ENCODE data around the gene NOC2L.

The NOC2L gene

DNA sequence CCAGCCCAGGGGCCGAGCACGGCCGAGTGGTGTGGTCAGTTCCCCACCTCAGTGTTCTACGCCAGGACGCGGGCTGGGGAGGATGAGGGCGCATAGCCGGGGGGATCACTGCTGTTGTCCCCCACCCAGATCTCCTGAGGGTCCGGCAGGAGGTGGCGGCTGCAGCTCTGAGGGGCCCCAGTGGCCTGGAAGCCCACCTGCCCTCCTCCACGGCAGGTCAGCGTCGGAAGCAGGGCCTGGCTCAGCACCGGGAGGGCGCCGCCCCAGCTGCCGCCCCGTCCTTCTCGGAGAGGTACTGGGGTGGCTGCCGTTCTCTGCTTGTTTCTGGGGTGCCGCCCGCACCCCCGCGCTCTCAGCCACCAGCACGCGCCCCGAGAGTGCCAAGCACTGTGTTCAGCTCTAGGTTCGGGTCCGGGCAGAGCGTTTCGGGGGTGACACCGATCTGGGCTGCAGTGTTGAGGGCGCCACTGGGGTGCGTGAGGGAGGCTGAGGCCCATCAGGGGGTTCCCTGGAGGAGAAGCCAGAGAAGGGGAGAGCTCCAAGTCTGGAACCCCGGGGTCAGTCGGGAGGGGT lies 18.0 kb downstream of the NOC2L start:
- no peak for DNase-seq

DNA sequence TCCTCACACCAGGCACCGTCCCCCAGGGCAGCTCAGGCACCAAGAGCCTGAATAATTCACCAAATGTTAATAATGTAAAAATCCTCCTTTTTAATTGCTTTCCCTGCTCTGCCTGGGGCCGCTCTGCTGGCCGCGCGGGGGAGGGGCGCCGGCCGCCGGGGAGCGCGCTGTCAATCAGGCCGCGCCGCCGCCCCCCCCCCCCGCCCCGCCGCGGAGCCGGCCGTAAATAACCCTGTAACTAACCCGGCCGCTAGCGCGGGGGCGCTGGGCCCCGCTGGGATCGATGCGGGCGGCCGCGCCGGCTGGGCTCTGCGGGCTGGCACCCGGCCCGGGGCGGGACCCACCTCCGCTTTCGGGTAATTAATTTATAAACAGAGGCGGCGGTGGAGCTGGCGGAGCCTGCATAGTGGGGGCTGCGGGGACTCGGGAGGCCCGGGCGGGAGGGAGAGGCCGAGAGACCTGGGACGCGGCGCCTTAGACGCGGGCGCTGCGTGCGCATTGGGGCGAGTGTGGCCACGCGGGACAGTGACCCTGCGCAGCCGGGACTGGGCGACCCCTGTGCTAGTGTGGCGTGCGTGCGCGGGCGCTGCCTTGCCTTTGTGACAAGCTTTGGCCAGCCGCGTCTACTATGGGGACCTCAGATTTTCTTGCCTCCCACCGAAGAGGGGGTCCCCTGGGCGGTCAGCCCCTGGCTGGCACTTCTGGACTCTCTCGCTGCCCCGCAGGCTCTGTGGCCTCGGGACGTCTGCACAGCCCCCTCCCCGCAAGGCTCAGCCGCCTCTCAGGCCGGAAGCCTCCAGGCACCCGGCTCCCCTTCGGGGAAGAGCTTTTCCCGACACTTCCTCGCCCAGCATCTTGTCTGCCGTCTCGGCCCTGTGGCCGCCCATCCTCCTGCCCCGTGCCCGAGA lies 18.7 kb downstream of the NOC2L start:
- DNase-seq: peak; percentile 44

- DNase-seq: no peak
These were observed 19.4 kb downstream of the NOC2L start for GRCh38 chr1:939511-940106.

GRCh38 chr1:938711-939489 lies 20.2 kb downstream of the NOC2L start:
- DNase-seq: no peak

DNA sequence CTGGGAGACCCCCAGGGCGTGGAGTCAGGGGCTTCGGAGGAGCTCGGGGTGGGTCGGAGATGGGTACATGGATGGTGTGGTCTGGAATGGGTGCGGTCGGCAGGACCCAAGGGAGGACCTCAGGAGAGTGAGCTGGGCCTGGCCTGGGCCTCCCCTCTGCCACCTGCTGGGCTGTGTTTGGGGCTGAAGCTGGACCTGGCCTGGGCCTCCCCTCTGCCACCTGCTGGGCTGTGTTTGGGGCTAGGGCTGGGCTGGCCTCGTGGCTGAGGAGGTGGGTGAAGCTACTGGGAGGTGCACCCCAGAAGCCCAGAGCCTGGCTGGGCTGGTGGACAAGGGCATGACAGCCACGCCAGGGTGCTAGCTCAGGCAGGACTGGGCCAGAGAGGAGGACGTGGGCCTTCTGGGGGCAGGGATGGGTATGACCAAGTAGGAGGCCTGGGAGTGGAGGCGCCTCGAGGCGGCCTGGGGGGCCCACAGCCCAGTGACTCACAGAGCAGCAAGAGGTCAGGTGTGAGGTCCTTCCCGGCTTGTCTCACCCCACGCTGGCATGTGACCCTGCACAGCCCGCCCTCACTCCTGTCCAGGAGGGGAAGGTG lies 20.9 kb downstream of the NOC2L start:
- DNase-seq: peak; percentile 42

- DNase-seq: no peak
These were observed 21.5 kb downstream of the NOC2L start for GRCh38 chr1:937521-937920.

DNA sequence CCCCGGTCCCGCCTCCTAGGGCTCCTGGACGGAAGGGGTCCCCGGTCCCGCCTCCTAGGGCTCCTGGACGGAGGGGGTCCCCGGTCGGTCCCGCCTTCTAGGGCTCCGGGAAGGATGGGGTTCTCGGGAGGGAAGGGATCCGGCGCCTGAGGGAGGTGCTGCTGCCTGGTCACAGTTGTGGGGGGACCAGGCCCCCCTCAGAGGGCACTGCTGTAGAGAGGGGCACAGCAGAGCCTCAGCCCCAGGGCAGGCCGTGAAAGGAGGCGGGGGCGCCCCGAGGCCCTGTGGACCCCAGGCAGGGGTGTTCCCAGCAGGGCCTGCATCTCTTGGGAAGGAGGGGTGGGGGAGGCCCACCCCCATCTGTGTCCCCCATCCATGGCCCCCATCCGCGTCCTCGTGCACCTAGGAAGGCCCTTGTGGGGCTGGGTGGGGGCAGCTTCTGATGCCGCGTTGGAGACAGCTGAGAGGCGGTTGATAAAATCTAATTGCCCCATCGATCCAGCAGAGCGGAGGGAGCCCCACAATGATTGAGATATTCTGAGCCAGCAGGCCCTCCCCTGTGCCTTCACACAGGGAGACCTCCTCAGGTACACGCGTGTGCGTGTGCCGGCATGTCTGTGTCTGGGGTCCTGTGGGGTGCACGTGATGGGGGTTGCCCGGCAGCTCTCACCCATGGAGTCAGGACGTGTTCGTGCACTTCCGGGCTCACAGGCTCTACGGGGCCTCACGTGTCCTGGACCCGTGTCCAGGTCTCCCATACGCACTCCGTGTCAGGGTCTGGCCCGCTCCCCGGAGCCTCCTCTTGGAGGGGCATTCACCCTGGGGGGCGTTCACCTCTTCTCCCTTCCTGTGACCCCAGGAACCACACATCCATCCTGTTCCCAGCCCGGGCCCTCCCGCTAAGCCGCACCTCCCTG lies 22.4 kb downstream of the NOC2L start:
- DNase-seq: no peak

DNA sequence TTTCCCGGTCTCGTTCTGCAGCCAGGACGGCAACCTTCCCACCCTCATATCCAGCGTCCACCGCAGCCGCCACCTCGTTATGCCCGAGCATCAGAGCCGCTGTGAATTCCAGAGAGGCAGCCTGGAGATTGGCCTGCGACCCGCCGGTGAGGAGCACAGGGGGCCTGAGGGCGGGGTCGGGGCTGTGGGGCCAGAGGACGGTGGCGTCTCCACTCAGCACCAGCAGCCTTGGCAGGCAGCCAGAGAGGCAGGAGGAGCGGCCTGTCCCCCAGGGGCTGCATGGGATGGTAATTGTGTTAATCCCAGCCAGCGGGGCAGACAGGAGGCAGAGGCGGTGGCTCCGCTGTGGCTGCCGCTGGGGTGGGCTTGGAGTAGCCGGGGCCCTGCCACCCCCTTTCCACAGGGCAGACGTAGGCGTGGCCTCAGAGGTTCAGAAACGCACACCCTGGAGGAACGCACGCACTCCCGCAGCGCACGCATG lies 23.3 kb downstream of the NOC2L start:
- DNase-seq: no peak

GRCh38 chr1:934991-935750 lies 23.9 kb downstream of the NOC2L start:
- no peak for DNase-seq

GRCh38 chr1:933603-933940 lies 25.5 kb downstream of the NOC2L start:
- DNase-seq: no peak

GRCh38 chr1:932776-933602 lies 26.1 kb downstream of the NOC2L start:
- DNase-seq: no peak

DNA sequence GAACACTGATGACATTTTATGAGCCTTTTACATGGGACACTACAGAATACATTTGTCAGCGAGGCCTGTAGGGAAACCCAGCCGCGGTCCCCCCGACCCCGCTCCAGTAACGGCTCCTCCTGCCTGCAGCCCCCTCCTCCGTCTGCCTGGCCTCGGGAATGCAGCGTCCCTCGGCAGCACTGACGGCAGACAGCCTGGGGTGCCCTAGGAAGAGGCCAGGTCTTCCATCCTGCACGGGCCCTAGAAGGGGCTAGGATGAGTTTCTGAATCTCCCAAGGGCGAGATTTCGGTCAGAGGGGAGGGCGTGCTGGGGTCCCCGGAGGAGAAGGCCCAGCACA lies 26.9 kb downstream of the NOC2L start:
- no peak for DNase-seq

- DNase-seq: no peak
These were observed 27.5 kb downstream of the NOC2L start for GRCh38 chr1:931380-932172.

- DNase-seq: no peak
These were observed 28.4 kb downstream of the NOC2L start for GRCh38 chr1:930633-931138.

GRCh38 chr1:929712-930632 lies 29.1 kb downstream of the NOC2L start:
- DNase-seq: no peak

DNA sequence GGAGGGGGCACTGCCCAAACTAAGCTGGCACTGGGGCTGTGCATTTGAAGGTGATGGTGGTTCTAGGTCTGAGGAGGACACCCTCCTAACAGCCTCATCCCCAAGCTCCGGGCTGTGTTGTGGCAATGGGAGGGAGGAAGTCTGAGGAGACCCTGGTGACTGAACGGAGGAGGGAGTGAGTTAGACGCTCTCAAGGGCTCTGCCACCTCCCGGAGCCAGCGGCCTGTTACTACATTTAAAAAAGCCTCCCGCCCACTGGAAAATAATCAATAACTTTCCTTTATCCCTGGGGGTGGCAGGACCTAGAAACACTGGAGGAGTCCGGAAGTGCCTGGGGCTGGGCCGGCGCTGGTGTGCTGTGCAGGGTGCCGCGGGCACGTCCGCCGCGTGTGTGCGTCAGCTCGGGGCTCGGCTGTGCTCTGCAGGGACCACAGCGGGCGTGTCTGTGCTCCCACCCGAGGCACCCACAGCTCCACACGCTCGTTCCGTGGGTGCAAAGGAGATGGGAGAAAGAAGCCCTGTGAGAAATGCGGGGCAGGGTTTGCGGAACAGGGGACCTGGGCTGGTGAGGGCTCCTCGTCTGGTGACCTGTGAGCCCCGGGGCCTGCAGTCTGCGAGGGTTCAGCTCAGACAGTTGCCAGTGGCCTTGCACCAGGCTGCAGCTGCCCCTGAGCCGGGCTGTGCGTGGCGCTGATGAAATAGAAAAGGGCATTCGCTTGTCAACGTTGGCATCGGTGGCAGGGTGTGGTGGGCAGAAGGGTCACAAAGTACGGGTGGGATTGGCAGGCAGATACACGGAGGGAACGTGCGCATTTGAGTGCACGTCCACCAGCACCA lies 30.0 kb downstream of the NOC2L start:
- DNase-seq: no peak

- no peak for DNase-seq
These were observed 31.3 kb downstream of the NOC2L start for GRCh38 chr1:927748-928147.
